Right lobe of liver (tissue), 6 donors: ENCODE measurements around the gene SMS. TPM values are rescaled to one million over a fixed set of nuclear protein-coding genes. Genes with fewer than 3 reads are reported as not detected.

ENCODE experiments used
- ATAC-seq, 4 donors: fragments of 200-7000 bp; cut with Tn5 transposase; one replicate each; pipeline ENCODE4 v1.9.1; 2020; ENCODE audit warnings: mild to moderate bottlenecking in 4 of 4, moderate library complexity in 4 of 4
- DNase-seq, 3 donors: peaks; one replicate each; pipeline ENCODE4 v3.0.0-alpha.2; 2020
- H3K27ac ChIP-seq, 3 donors: fragments of 200-600 bp; one replicate each; pipeline ENCODE4 v1.8.0; 2022
- H3K27me3 ChIP-seq, 2 donors: fragments of 200-600 bp; one replicate each; pipeline ENCODE4 v1.8.0; 2022
- H3K36me3 ChIP-seq, 4 donors: fragments of 200-600 bp; sonication (generic) in 1 of 4; one replicate each; pipeline versions ENCODE4 v1.5.1 to v1.8.0; 2017 to 2022; ENCODE audit warnings: control low read depth in 1 of 4
- H3K4me1 ChIP-seq, 4 donors: fragments of 200-600 bp; sonication (generic) in 1 of 4; one replicate each; pipeline versions ENCODE4 v1.5.1 to v1.8.0; 2017 to 2022; ENCODE audit warnings: control low read depth in 1 of 4
- H3K4me3 ChIP-seq, 3 donors: fragments of 200-600 bp; one replicate each; pipeline ENCODE4 v1.8.0; 2022
- H3K9me3 ChIP-seq, 4 donors: fragments of 200-600 bp; sonication (generic) in 1 of 4; one replicate each; pipeline versions ENCODE4 v1.5.1 to v1.8.0; 2017 to 2022; ENCODE audit warnings: control low read depth in 1 of 4
- CTCF ChIP-seq, 4 donors: fragments of 200-600 bp in 3 of 4; fragments of 450-650 bp in 1 of 4; IDR thresholded peaks; one replicate each; pipeline versions ENCODE4 v1.5.1 to v1.8.0; 2016 to 2022; ENCODE audit warnings: antibody characterized with exemption in 4 of 4, mild to moderate bottlenecking in 2 of 4
- POLR2A ChIP-seq: fragments of 450-650 bp; IDR thresholded peaks from one replicate; pipeline ENCODE4 v1.6.1; 2017; ENCODE audit warnings: antibody characterized with exemption, mild to moderate bottlenecking
- WGBS: methylation state at CpG from one replicate; pipeline ENCODE4 v1.1.6; 2018; ENCODE audit warnings: low coverage, low lambda C conversion rate; ENCODE audit not compliant: insufficient coverage; ENCODE audit errors: missing lambda C conversion rate; 5-methylcytosine and 5-hydroxymethylcytosine counted together
- intact Hi-C, 2 donors: fragments of 100-400 bp; cut with DNase I; formaldehyde crosslinking; loops; one replicate each; pipeline versions ENCODE4 v1.11.2 to v1.14.1; 2022
- total RNA-seq, 6 experiments: library from RNA; depleted of rRNA in 2 of 6; stranded (reverse); fragments of >200 nt in 2 of 6; fragmentation: NEBNext Ultra II Directional in 3 of 6; extraction: Animal tissue kit (Norgen Biotek cat#: 25700) in 3 of 6; gene quantifications; one replicate each; pipeline versions ENCODE4 v1.1.0 to v1.2.4, GENCODE V29; 2016 to 2023
- donor health status: DM: no; HTN: yes; CAD: no.
- donor health status: DM: no; HTN: no; CAD: no.
- donor health status: DM: no; HTN: no; CAD: no.
- donor health status: DM: no; HTN: yes; CAD: no.
- donor health status: DM: no; HTN: yes; CAD: no.

The SMS gene
- total RNA-seq, 6 experiments from 2014 or later: 14.6 to 27.1 (median 21.9) TPM

GRCh38 chrX:21933077-21933476 lies 7.4 kb upstream of the SMS start:
- intact Hi-C loops: no loop called here
- 40% methylated on average over 4 of the region's 7 CpGs for whole genome bisulfite sequencing
- TF ChIP-seq CTCF (IDR thresholded peaks at IDR 0.05) (no peak), POLR2A (no peak)

DNA sequence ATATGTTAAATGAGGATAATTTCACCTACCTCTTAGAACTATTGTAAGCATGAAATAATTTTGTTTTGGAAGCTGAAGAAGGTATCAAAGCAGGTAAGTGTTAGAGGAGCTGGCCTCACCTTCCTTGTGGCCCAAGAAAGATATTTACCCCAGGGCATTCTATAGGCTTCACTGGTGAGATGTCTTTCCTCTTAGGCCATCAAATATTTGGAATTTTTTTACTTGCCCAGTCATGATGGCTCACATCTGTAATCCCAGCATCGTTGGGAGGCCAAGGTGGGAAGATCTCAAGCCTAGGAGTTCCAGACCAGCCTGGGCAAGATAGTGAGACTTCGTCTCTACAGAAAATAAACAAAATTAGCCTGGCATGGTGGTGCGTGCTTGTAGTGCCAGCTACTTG lies 6.1 kb upstream of the SMS start:
- no peak overlapping the region for H3K4me3 ChIP-seq
- 66% methylated on average over 3 of the region's 3 CpGs for WGBS
- H3K9me3 ChIP-seq: no peaks in the 10 kb centered on the region
- no peak overlapping the region for H3K27ac ChIP-seq
- no peak for TF ChIP-seq POLR2A
- TF ChIP-seq CTCF (IDR thresholded peaks at IDR 0.05): no peak
- no peaks in the 10 kb centered on the region for H3K36me3 ChIP-seq
- no peak for DNase-seq
- no peaks in the 10 kb centered on the region for H3K4me1 ChIP-seq
- ATAC-seq: no peak
- intact Hi-C loops: no loop called here
- H3K27me3 ChIP-seq: no peaks in the 10 kb centered on the region

More at GRCh38 chrX:21933077-21933476, 7.4 kb upstream of the SMS start:
- Histone ChIP-seq H3K4me1 (no peaks in the 10 kb centered on the region), H3K4me3 (no peak overlapping the region), H3K27ac (no peak overlapping the region), H3K9me3 (no peaks in the 10 kb centered on the region), H3K27me3 (no peaks in the 10 kb centered on the region), H3K36me3 (no peaks in the 10 kb centered on the region)
- ATAC-seq: no peak
- no peak for DNase-seq

DNA sequence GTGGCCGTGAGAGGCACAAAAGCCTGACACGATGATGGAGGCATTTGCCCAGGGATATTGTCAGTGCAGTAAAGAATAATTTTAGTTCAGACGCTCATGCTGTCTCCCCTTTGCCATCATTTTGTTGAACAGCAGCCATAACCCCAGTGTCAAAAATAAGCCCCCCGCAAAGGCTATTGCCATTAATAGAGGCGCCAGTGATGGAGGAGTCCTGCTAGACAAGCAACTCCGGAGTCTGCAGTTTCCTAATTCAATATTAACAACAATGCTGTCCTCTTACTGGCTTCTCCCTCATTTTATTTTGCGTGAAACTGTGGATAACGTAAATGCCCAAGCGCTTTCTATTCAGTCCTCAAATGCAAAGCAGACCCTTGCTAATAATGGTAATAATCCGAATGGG lies 603 bp upstream of the SMS start:
- ATAC-seq: no peak

GRCh38 chrX:21943460-21944135 lies 3.1 kb downstream of the SMS start:
- TF ChIP-seq CTCF (IDR thresholded peaks at IDR 0.05) (no peak), POLR2A (no peak)
- intact Hi-C loops: no loop called here
- DNase-seq (no peak), ATAC-seq (no peak)
- H3K27ac ChIP-seq: no peak overlapping the region
- no peaks in the 10 kb centered on the region for H3K9me3 ChIP-seq
- WGBS: 58% methylated on average over 11 of the region's 11 CpGs
- no peaks in the 10 kb centered on the region for H3K4me1 ChIP-seq
- H3K27me3 ChIP-seq: no peaks in the 10 kb centered on the region
- H3K4me3 ChIP-seq: no peak overlapping the region
- H3K36me3 ChIP-seq: no peaks in the 10 kb centered on the region

More for the DNA sequence above, 603 bp upstream of the SMS start:
- H3K36me3 ChIP-seq: no peaks in the 10 kb centered on the region
- H3K27ac ChIP-seq: peak overlapping the region in 1 of 3 donors; percentile 33
- DNase-seq: no peak
- intact Hi-C loops: no loop called here
- H3K4me3 ChIP-seq: peak overlapping the region in 1 of 3 donors; percentile 46
- H3K27me3 ChIP-seq: no peaks in the 10 kb centered on the region
- 47% methylated on average over 8 of the region's 10 CpGs for WGBS
- no peak for TF ChIP-seq CTCF (IDR thresholded peaks at IDR 0.05)
- TF ChIP-seq POLR2A: no peak
- no peaks in the 10 kb centered on the region for H3K4me1 ChIP-seq
- H3K9me3 ChIP-seq: no peaks in the 10 kb centered on the region
